GM21447 (cell line): Measurements from ENCODE around the gene LINC00632.

ENCODE experiments used
- ATAC-seq: cut with Tn5 transposase; IDR thresholded peaks from one replicate; pipeline ENCODE4 v1.9.1; 2021; ENCODE audit not compliant: unreplicated experiment

The LINC00632 gene

GRCh38 chrX:140764401-140764919 is 54.9 kb downstream of the LINC00632 start:
- no peak for ATAC-seq

DNA sequence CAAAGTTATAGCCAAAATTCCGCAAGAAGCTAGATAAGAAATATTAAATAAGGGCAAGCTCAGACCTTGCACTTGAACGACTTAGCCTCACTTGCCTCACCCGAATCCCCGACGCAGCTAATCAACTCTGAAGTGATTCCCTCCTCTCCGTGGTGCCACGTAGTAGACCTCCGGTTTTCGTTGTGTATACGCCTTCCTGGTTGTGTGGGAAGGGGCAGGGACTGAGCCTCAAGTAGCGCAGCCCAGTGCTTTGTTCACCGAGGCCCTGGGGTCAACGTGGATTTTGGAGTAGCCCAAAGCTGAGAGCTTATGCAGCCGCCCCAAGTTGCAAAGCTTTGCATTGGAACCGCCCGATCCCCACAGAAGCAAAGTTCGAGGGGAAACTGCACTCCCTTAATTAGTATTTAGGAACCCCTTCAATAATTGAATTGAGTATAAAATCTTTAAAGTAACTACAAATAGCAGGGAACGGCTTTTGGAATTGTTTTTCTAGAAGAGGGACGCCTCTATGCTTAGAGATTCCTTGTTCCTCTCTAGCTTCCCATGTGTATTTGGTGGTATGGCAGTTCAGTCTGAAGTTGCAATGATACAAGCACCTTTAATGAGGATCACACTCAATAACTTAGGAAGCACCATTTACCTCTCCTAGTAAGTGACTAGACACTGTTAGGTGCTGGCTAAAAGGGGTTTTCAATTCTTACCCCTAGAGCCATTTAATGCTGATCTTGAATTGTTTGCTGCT is 55.7 kb downstream of the LINC00632 start:
- ATAC-seq = no peak

DNA sequence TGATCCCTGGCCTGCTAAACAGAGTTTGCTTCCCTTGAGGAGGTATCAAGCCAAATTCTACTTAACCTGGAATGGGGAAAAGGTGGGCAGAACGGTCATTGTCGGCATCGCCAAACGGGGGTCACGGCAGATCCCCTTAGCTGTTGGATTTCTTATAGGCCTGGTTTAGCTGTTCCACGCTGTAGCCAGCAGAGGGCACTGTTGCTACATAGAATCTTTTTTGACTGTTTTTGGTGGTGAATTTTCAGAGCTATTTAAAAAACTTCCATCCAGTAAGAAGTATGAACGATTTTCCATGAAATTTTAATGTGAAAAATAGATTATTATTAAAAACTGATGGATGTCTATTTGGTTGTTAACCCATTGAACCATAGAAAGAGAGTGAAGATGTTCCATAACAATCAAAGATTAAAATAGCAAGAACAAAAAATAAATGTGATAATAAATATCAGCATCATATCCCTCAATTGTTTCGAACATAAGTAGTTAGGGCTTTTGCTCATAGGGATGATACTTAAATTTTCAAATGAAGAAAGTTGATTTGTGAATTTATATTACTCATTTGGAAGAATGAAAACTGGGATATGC is 56.6 kb downstream of the LINC00632 start:
- no peak for ATAC-seq

DNA sequence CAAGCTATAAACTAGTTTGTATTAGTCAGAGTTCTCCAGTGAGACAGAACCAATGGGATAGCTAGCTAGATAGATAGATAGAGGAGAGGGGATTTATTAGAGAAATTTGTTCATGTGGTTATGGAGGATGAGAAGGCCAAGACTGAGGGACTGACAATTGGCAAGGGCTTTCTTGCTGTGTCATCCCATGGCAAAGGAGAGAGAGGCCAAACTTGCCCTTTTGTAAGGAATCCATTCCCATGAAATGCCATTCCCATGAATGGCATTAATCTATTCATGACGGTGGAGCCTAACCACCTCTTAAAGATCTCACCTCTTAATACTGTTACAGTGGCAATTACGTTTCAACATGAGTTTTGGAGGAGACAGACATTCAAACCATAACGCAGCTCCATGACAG is 58.1 kb downstream of the LINC00632 start:
- no peak for ATAC-seq

DNA sequence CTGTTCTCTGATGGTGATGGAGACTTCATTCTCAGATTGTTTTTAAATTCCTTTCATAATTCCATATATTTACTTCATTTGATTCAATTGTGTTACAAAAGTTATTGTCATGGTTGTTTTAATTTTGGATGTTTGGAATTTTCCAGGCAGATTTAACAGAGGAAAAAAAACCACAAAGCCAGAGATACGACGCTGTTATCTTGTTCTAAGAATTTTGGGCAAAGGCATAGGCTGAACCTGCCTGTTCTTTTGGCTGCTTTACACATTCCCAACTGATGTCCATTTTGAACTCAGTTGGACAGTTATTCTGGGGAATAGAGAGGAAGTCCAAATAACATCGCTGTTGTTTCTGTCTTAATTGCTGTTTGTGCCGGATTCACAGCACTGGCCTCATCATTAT is 65.7 kb downstream of the LINC00632 start:
- ATAC-seq = no peak

DNA sequence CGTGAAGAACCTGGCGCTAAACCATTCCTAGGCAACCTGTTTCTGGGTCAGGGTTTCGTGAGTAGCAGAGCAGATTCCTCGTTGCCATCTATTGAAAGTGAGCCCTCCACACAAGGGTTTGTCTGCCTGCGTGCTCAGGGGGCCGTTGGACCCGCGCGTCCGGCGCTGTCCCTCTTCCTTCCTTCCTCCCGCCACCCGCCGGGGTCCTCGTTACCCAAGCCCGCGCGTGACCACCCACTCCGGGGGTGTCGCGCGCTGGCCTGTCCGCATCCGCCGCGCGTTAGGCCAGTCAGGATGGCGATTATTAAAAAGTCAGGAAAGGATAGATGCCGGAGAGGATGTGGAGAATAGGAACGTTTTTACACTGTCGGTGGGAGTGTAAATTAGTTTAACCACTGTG is 66.8 kb downstream of the LINC00632 start:
- ATAC-seq = no peak

DNA sequence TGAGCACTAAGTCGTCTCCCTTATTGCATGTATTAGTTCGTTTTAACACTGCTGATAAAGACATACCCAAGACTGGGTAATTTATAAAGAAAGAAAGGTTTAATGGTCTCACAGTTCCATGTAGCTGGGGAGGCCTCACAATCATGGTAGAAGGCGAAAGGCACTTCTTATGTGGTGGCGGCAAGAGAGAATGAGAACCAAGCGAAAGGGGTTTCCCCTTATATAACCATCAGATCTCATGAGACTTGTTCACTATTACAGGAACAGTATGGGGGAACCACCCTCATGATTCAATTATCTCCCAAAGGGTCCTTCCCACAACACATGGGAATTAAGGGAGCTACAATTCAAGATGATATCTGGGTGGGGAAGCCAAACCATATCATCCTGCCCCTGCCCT is 85.1 kb downstream of the LINC00632 start:
- no peak for ATAC-seq

DNA sequence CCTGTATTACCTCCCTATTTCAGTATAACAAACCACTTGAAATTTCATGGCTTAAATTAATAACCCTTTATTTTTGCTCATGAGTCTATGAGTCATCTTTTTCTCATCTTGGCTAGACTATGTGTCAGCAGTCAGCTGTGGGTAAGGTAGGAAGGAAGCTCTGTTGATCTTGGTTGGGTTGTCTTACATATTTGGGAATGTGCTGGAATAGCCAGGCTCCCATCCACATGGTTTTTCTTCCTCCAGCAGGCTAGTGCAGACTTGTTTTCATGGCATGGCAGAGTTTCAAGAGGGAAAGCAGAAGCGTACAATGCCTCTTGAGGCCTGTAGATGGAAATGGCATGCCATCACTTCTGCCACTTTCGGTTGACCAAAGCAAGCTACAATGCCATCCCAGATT is 89.7 kb downstream of the LINC00632 start:
- no peak for ATAC-seq

- ATAC-seq = no peak
Measured at GRCh38 chrX:140804292-140804691, 94.7 kb downstream of the LINC00632 start.

DNA sequence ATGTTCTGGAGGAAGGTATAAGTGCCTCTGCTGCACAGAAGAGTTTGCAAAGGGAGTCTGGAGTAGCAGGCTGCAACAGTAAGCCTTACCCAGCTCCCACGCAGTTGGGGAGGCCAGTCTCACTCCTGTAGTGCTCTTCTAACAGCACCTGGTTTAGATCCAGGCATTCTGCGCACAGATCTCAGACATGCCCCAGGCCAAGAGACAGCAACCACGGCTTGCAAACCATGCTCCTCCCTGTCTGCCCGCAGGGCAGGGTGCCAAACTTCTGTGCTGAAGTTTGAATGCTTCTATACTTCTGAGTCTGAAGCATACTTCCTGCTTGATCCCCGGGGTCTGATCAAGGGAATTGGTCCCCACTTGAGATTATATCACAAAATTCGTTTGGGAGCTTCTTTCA is 106.3 kb downstream of the LINC00632 start:
- no peak for ATAC-seq

DNA sequence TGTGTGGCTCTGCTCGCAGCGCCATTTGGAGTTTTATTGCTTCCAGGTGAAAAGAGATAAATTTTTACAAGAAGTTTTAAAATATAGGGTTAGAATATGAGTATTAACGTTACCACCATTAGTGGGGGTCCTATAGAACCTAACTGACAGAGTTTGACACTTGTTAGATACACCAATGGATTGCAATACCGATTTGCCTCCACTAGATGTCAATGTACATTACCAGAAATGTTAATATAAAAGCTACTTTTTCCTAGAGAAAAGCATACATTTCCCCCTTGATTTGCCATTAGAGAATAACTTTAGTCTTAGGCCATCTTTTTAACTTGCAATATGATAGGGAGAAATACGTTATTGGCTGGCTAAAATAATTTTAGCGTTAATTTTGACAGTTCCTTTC is 108.4 kb downstream of the LINC00632 start:
- no peak for ATAC-seq

GRCh38 chrX:140821280-140821679 is 111.7 kb downstream of the LINC00632 start:
- no peak for ATAC-seq

DNA sequence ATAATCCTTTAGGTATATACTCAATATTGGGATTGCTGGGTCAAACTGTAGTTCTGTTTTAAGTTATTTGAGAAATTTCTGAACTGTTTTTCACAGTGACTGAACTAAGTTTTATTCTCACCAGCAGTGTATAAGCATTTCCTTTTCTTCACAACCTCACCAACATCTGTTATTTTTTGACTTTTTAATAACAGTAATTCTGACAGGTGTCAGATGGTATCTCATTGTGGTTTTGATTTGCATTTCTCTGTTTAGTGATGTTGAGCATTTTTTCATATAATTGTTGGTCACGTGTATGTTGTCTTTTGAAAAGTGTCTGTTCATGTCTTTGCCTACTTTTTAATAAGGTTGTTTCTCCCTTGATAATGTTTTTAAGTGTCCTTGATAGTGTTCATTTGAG is 112.6 kb downstream of the LINC00632 start:
- no peak for ATAC-seq

DNA sequence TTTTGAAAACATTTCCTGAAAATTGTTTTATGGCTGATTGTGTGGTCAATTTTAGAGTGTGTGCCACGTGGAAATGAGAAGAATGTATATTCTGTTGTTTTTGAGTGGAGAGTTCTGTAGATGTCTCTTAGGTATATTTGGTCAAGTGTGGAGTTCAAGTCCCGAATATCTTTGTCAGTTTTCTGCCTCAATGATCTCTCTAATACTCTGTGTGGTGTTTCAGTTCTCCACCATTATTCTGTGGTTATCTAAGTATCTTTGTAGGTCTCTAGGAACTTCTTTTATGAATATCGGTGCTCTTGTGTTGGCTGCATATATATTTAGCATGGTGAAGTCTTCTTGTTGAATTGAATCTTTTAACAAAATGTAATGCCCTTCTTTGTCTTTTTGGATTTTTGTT is 113.3 kb downstream of the LINC00632 start:
- ATAC-seq = no peak

GRCh38 chrX:140836874-140837273 is 127.3 kb downstream of the LINC00632 start:
- no peak for ATAC-seq
